ENCODE results near the gene CPEB4.

DNA sequence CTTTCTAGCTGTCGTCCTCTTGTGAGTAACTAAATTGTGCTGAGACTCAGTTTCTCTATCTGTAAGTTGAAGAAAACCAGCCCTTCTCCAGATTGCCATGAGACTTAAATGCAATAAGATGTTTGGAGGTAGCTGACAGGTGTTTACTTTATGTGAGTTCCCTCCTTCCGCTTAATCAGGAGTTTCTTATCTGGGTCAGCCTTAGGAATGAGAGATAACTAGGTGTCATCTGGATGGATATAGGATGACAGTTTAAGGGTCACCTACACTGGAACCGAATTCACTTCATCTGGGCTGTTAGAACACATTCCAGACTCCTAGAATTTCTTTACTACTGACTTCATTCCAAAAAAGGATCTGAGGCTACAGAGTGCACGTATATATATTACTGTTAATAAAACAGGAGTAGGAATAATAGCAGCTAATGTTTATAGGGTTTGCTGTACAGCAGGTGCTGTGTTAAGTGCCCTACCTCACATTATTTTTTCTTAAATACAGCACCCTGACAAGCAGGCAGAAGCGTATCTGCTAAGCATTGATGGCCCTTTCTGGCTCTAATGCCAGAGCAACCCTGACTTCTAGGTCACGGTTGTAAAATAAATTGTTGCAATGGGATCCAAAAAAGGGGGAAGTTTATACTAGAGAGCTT, 30.0 kb upstream of the CPEB4 start:
- TF ChIP-seq, protein P1, sequence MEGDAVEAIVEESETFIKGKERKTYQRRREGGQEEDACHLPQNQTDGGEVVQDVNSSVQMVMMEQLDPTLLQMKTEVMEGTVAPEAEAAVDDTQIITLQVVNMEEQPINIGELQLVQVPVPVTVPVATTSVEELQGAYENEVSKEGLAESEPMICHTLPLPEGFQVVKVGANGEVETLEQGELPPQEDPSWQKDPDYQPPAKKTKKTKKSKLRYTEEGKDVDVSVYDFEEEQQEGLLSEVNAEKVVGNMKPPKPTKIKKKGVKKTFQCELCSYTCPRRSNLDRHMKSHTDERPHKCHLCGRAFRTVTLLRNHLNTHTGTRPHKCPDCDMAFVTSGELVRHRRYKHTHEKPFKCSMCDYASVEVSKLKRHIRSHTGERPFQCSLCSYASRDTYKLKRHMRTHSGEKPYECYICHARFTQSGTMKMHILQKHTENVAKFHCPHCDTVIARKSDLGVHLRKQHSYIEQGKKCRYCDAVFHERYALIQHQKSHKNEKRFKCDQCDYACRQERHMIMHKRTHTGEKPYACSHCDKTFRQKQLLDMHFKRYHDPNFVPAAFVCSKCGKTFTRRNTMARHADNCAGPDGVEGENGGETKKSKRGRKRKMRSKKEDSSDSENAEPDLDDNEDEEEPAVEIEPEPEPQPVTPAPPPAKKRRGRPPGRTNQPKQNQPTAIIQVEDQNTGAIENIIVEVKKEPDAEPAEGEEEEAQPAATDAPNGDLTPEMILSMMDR (IDR thresholded peaks at IDR 0.05): no peak
- no peak for TF ChIP-seq EP300 (IDR thresholded peaks at IDR 0.05)

Data from gastroesophageal sphincter (tissue), 3 donors.